Measurements from ENCODE around the gene COL1A2.

DNA sequence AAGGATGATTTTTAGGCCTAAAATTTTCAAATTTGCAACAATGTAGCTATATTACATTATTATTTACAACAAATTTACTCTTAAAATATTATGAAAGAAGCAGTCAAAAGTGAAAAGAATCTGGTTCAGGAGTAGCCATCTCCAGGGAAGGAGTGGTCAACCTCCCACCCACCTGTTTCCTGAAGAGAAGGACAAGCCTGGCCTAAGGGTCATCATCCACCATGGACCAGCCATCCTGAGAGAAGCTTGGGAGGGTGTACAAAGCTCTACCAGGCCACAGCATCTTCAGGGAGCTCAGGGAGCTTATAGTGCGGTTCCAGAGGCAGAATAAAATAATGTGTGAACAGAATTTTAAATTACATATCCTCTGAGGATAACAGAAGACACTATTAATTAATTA lies 38.1 kb downstream of the COL1A2 start:
- TF ChIP-seq, protein P1, sequence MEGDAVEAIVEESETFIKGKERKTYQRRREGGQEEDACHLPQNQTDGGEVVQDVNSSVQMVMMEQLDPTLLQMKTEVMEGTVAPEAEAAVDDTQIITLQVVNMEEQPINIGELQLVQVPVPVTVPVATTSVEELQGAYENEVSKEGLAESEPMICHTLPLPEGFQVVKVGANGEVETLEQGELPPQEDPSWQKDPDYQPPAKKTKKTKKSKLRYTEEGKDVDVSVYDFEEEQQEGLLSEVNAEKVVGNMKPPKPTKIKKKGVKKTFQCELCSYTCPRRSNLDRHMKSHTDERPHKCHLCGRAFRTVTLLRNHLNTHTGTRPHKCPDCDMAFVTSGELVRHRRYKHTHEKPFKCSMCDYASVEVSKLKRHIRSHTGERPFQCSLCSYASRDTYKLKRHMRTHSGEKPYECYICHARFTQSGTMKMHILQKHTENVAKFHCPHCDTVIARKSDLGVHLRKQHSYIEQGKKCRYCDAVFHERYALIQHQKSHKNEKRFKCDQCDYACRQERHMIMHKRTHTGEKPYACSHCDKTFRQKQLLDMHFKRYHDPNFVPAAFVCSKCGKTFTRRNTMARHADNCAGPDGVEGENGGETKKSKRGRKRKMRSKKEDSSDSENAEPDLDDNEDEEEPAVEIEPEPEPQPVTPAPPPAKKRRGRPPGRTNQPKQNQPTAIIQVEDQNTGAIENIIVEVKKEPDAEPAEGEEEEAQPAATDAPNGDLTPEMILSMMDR (IDR thresholded peaks at IDR 0.05; ENCODE audit: poor library complexity), result no peak
- TF ChIP-seq EZH2phosphoT487 (IDR thresholded peaks at IDR 0.05; ENCODE audit: low read depth, severe bottlenecking, unreplicated experiment) (no peak), EZH2 (IDR thresholded peaks at IDR 0.05; ENCODE audit: borderline replicate concordance) (no peak)

All from hepatocyte (in vitro differentiated cells).